Iris pigment epithelial cell (primary cell): ENCODE results near the gene NEK5.
A peak's percentile ranks its signal among the peaks of the same experiment; 100 is the strongest.

Source experiments
- DNase-seq: peaks from one replicate; pipeline ENCODE4 v3.0.0-alpha.2; 2011; ENCODE audit warnings: low read depth

NEK5 gene

GRCh38 chr13:52010890-52011631, 117.8 kb downstream of the NEK5 start, which contains the start of gene ATP7B:
Gene ATP7B, minus strand, starts transcription at chr13:52011450. Its CDS starts 113 bp downstream, at chr13:52011337.
- no peak for DNase-seq

GRCh38 chr13:52009946-52010345, 118.9 kb downstream of the NEK5 start:
- no peak for DNase-seq

GRCh38 chr13:52006523-52007245, 122.2 kb downstream of the NEK5 start:
- no peak for DNase-seq

- no peak for DNase-seq
These were observed 122.9 kb downstream of the NEK5 start for GRCh38 chr13:52005841-52006522.

GRCh38 chr13:52004511-52005170, 124.2 kb downstream of the NEK5 start:
- no peak for DNase-seq

- DNase-seq = no peak
These were observed 125.3 kb downstream of the NEK5 start for GRCh38 chr13:52003541-52003940.

- DNase-seq = no peak
These were observed 126.5 kb downstream of the NEK5 start for GRCh38 chr13:52002361-52002760.

GRCh38 chr13:52001120-52001731, 127.6 kb downstream of the NEK5 start:
- DNase-seq = peak; percentile 42

GRCh38 chr13:51999921-52000320, 129.0 kb downstream of the NEK5 start:
- DNase-seq = no peak

- DNase-seq = no peak
These were observed 129.4 kb downstream of the NEK5 start for GRCh38 chr13:51999510-51999911.

GRCh38 chr13:51998723-51999509, 130.0 kb downstream of the NEK5 start:
- DNase-seq = no peak

GRCh38 chr13:51997641-51998330, 131.1 kb downstream of the NEK5 start:
- no peak for DNase-seq

GRCh38 chr13:51997186-51997585, 131.7 kb downstream of the NEK5 start:
- no peak for DNase-seq

- DNase-seq = no peak
These were observed 132.2 kb downstream of the NEK5 start for GRCh38 chr13:51996641-51997040.

- DNase-seq = no peak
These were observed 133.0 kb downstream of the NEK5 start for GRCh38 chr13:51995677-51996551.

GRCh38 chr13:51993713-51994112, 135.2 kb downstream of the NEK5 start:
- DNase-seq = no peak

GRCh38 chr13:51988988-51989618, 139.8 kb downstream of the NEK5 start:
- DNase-seq = no peak
